ENCODE results near the gene MYH7. TPM values are rescaled to one million over a fixed set of nuclear protein-coding genes. Genes with fewer than 3 reads are reported as not detected.
"Not testable (repeated sequence)": the region's sequence is repeated elsewhere in the genome, so short reads cannot be mapped to it uniquely, and the experiment has no call there.

The MYH7 gene
- total RNA-seq, 1 donor from 2014 or later: not detected

DNA sequence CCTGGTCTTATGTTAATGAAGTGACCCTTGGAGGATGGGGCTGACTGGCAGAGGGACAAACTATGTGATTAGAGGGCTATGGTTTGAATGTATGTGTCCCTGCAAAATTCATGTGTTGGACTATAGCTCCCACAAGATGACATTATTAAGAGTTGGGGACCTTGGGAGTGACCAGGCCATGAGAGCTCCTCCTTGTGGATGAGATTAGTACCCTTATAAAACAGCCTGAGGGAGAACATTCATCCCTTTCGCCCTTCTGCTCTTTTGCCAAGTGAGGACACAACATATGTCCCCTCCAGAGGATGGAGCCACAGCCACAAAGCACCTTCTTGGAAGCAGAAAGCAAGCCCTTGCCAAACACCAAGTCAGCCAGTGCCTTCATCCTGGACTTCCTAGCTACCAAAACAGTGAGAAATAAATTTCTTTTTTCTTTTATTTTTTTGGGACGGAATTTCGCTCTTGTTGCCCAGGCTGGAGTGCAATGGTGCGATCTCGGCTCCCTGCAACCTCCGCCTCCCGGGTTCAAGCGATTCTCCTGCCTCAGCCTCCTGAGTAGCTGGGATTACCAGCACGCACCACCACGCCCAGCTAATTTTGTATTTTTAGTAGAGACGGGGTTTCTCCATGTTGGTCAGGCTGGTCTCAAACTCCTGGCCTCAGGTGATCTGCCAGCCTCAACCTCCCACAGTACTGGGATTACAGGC, 21.6 kb upstream of the MYH7 start:
- not testable (repeated sequence) for H3K27me3 Mint-ChIP-seq (ENCODE audit: low read depth, unreplicated experiment); H3K9me3 ChIP-seq (ENCODE audit: insufficient read depth, low read depth, low read length); H3K4me1 ChIP-seq (ENCODE audit: insufficient read depth, low read length); H3K79me2 ChIP-seq (ENCODE audit: insufficient read depth, low read length); H3K4me2 ChIP-seq (ENCODE audit: low read length); H3K36me3 ChIP-seq (ENCODE audit: insufficient read depth, low read length); DNase-seq (ENCODE audit: low read depth); FAIRE-seq; H3K27me3 ChIP-seq (ENCODE audit: insufficient read depth, low read length); H3K27ac Mint-ChIP-seq (ENCODE audit: unreplicated experiment); H3K27ac ChIP-seq (ENCODE audit: low read depth, low read length); H3K9ac ChIP-seq (ENCODE audit: low read length); H3K9me3 Mint-ChIP-seq (ENCODE audit: unreplicated experiment); H3K4me3 ChIP-seq (ENCODE audit: insufficient read depth, low read depth, low read length); H3K4me3 Mint-ChIP-seq (ENCODE audit: unreplicated experiment); H3K4me1 Mint-ChIP-seq (ENCODE audit: low read depth, unreplicated experiment); H2AFZ ChIP-seq (ENCODE audit: low read depth, low read length); H4K20me1 ChIP-seq (ENCODE audit: insufficient read depth, low read length); H3K36me3 Mint-ChIP-seq (ENCODE audit: low read depth, unreplicated experiment)
- TF ChIP-seq, protein P1, sequence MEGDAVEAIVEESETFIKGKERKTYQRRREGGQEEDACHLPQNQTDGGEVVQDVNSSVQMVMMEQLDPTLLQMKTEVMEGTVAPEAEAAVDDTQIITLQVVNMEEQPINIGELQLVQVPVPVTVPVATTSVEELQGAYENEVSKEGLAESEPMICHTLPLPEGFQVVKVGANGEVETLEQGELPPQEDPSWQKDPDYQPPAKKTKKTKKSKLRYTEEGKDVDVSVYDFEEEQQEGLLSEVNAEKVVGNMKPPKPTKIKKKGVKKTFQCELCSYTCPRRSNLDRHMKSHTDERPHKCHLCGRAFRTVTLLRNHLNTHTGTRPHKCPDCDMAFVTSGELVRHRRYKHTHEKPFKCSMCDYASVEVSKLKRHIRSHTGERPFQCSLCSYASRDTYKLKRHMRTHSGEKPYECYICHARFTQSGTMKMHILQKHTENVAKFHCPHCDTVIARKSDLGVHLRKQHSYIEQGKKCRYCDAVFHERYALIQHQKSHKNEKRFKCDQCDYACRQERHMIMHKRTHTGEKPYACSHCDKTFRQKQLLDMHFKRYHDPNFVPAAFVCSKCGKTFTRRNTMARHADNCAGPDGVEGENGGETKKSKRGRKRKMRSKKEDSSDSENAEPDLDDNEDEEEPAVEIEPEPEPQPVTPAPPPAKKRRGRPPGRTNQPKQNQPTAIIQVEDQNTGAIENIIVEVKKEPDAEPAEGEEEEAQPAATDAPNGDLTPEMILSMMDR (IDR thresholded peaks at IDR 0.05; ENCODE audit: insufficient read depth, low read depth, low read length): peak; percentile 16

DNA sequence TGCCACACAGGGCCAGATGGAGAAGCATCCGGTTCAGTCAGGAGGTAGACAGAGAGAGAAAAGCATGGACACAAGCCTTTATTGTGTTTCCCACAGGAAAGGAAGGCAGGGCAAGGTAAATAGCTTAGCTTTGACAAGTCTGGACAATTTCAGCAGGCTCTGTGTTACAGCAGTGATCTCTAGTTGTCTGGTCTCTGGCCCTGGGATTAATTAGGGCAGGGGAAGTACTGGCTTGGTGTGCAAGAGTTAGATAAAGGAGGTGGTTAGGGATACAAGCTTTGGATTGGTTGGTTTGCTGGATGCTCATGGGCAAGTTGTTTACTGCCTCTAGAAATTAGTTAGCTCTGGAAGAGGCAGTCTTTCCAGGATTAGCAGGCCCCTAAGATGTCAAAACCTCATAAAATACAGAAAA, 19.0 kb upstream of the MYH7 start:
- Histone ChIP-seq H3K36me3 (ENCODE audit: insufficient read depth, low read length) (no peaks in the 10 kb centered on the region), H3K9me3 (ENCODE audit: insufficient read depth, low read depth, low read length) (no peaks in the 10 kb centered on the region), H3K9ac (ENCODE audit: low read length) (no peak overlapping the region), H3K79me2 (ENCODE audit: insufficient read depth, low read length) (no peaks in the 10 kb centered on the region), H3K4me2 (ENCODE audit: low read length) (no peak overlapping the region), H4K20me1 (ENCODE audit: insufficient read depth, low read length) (no peaks in the 10 kb centered on the region), H2AFZ (ENCODE audit: low read depth, low read length) (no peak overlapping the region), H3K4me1 (ENCODE audit: insufficient read depth, low read length) (no peaks in the 10 kb centered on the region), H3K27ac (ENCODE audit: low read depth, low read length) (no peak overlapping the region), H3K27me3 (ENCODE audit: insufficient read depth, low read length) (peaks cover 2% of the 10 kb centered on the region), H3K4me3 (ENCODE audit: insufficient read depth, low read depth, low read length) (no peak overlapping the region)
- H3K27me3 Mint-ChIP-seq (ENCODE audit: low read depth, unreplicated experiment): no peaks in the 10 kb centered on the region
- H3K4me1 Mint-ChIP-seq (ENCODE audit: low read depth, unreplicated experiment): peaks cover 3% of the 10 kb centered on the region
- H3K27ac Mint-ChIP-seq (ENCODE audit: unreplicated experiment): no peak overlapping the region
- FAIRE-seq (no peak), DNase-seq (ENCODE audit: low read depth) (no peak)
- no peaks in the 10 kb centered on the region for H3K36me3 Mint-ChIP-seq (ENCODE audit: low read depth, unreplicated experiment)
- H3K9me3 Mint-ChIP-seq (ENCODE audit: unreplicated experiment): no peaks in the 10 kb centered on the region
- H3K4me3 Mint-ChIP-seq (ENCODE audit: unreplicated experiment): no peak overlapping the region
- TF ChIP-seq EZH2 (IDR thresholded peaks at IDR 0.05; ENCODE audit: insufficient read depth, low read length): no peak
- TF ChIP-seq, protein P1 (IDR thresholded peaks at IDR 0.05; ENCODE audit: insufficient read depth, low read depth, low read length): no peak

DNA sequence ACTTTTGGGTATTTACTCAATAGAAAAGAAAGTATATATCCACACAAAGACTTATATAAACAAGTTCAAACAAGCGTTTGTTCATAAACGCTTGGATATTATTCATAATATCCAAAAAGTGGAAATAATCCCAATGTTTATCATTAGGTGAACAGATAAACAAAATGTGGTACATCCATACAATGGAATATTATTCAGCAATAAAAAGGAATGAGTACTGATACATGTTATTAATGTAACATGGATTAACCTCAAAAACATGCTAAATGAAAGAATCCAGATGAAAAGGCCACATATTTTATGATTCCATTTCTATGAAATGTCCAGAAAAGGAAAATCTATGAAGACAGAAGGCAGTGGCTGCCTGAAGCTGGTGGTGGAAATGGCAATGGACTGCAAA, 16.8 kb upstream of the MYH7 start:
- DNase-seq (ENCODE audit: low read depth): no peak
- H2AFZ ChIP-seq (ENCODE audit: low read depth, low read length): no peak overlapping the region
- no peaks in the 10 kb centered on the region for H3K4me1 ChIP-seq (ENCODE audit: insufficient read depth, low read length)
- H3K27ac Mint-ChIP-seq (ENCODE audit: unreplicated experiment): no peak overlapping the region
- no peaks in the 10 kb centered on the region for H3K9me3 Mint-ChIP-seq (ENCODE audit: unreplicated experiment)
- no peaks in the 10 kb centered on the region for H4K20me1 ChIP-seq (ENCODE audit: insufficient read depth, low read length)
- no peak for FAIRE-seq
- no peak overlapping the region for H3K27ac ChIP-seq (ENCODE audit: low read depth, low read length)
- no peaks in the 10 kb centered on the region for H3K36me3 ChIP-seq (ENCODE audit: insufficient read depth, low read length)
- H3K27me3 ChIP-seq (ENCODE audit: insufficient read depth, low read length): peaks cover 2% of the 10 kb centered on the region
- H3K4me2 ChIP-seq (ENCODE audit: low read length): no peak overlapping the region
- H3K27me3 Mint-ChIP-seq (ENCODE audit: low read depth, unreplicated experiment): peaks cover 9% of the 10 kb centered on the region
- H3K36me3 Mint-ChIP-seq (ENCODE audit: low read depth, unreplicated experiment): no peaks in the 10 kb centered on the region
- H3K79me2 ChIP-seq (ENCODE audit: insufficient read depth, low read length): no peaks in the 10 kb centered on the region
- H3K9ac ChIP-seq (ENCODE audit: low read length): no peak overlapping the region
- no peak for TF ChIP-seq EZH2 (IDR thresholded peaks at IDR 0.05; ENCODE audit: insufficient read depth, low read length)
- TF ChIP-seq, protein P1 (IDR thresholded peaks at IDR 0.05; ENCODE audit: insufficient read depth, low read depth, low read length): no peak
- H3K4me3 Mint-ChIP-seq (ENCODE audit: unreplicated experiment): no peak overlapping the region
- peaks cover 3% of the 10 kb centered on the region for H3K4me1 Mint-ChIP-seq (ENCODE audit: low read depth, unreplicated experiment)
- H3K4me3 ChIP-seq (ENCODE audit: insufficient read depth, low read depth, low read length): no peak overlapping the region
- H3K9me3 ChIP-seq (ENCODE audit: insufficient read depth, low read depth, low read length): no peaks in the 10 kb centered on the region

Data from astrocyte (in vitro differentiated cells and primary cell).